Measurements from ENCODE around the gene DNAH11.
A peak's percentile ranks its signal among the peaks of the same experiment; 100 is the strongest.

DNAH11 gene

GRCh38 chr7:21538936-21539495, 3.8 kb upstream of the DNAH11 start:
- no peak for TF ChIP-seq CTCF (IDR thresholded peaks at IDR 0.05; ENCODE audit: low read depth, low read length, missing control alignments)
- H3K4me3 ChIP-seq (ENCODE audit: low read depth, low read length) = no peak overlapping the region
- DNase-seq (ENCODE audit: low read depth) = no peak

GRCh38 chr7:21543528-21544302, 876 bp downstream of the DNAH11 start:
- peak overlapping the region; percentile 1; the same call in 1 of the 2 replicates for H3K4me3 ChIP-seq (ENCODE audit: low read depth, low read length)
- no peak for TF ChIP-seq CTCF (IDR thresholded peaks at IDR 0.05; ENCODE audit: low read depth, low read length, missing control alignments)
- no peak for DNase-seq (ENCODE audit: low read depth)

- TF ChIP-seq CTCF (IDR thresholded peaks at IDR 0.05; ENCODE audit: low read depth, low read length, missing control alignments) = no peak
- H3K4me3 ChIP-seq (ENCODE audit: low read depth, low read length) = no peak overlapping the region
- DNase-seq (ENCODE audit: low read depth) = no peak
These were observed 1.4 kb downstream of the DNAH11 start for GRCh38 chr7:21544303-21544656.

- DNase-seq (ENCODE audit: low read depth) = no peak
- TF ChIP-seq CTCF (IDR thresholded peaks at IDR 0.05; ENCODE audit: low read depth, low read length, missing control alignments) = no peak
- no peak overlapping the region for H3K4me3 ChIP-seq (ENCODE audit: low read depth, low read length)
These were observed 1.9 kb downstream of the DNAH11 start for GRCh38 chr7:21544715-21545114.

- DNase-seq (ENCODE audit: low read depth) = no peak
- no peak overlapping the region for H3K4me3 ChIP-seq (ENCODE audit: low read depth, low read length)
- TF ChIP-seq CTCF (IDR thresholded peaks at IDR 0.05; ENCODE audit: low read depth, low read length, missing control alignments) = no peak
These were observed 4.7 kb downstream of the DNAH11 start for GRCh38 chr7:21547501-21547900.

GRCh38 chr7:21548491-21548890, 5.7 kb downstream of the DNAH11 start:
- TF ChIP-seq CTCF (IDR thresholded peaks at IDR 0.05; ENCODE audit: low read depth, low read length, missing control alignments) = no peak
- DNase-seq (ENCODE audit: low read depth) = no peak

GRCh38 chr7:21550076-21550475, 7.2 kb downstream of the DNAH11 start:
- TF ChIP-seq CTCF (IDR thresholded peaks at IDR 0.05; ENCODE audit: low read depth, low read length, missing control alignments) = no peak
- H3K4me3 ChIP-seq (ENCODE audit: low read depth, low read length) = no peak overlapping the region
- DNase-seq (ENCODE audit: low read depth) = no peak

More at GRCh38 chr7:21548491-21548890, 5.7 kb downstream of the DNAH11 start:
- no peak overlapping the region for H3K4me3 ChIP-seq (ENCODE audit: low read depth, low read length)
